OCI-LY7 (cell line): ENCODE data around the gene OTP.

Experiments used
- EZH2phosphoT487 ChIP-seq: fragments of 200-600 bp; sonication (generic); IDR thresholded peaks from 2 replicates; pipeline ENCODE4 v1.6.1; 2018; ENCODE audit warnings: low read depth, borderline replicate concordance, mild to moderate bottlenecking, mixed run types, antibody characterized with exemption, low read length, moderate library complexity, mixed read lengths
- TF ChIP-seq, protein P1 (sequence below): fragments of 200-600 bp; sonication (generic); conservative IDR thresholded peaks from 2 replicates; pipeline ENCODE4 v1.5.1; 2014; ENCODE audit warnings: mild to moderate bottlenecking, antibody characterized with exemption, low read length, moderate library complexity, mixed read lengths

DNA sequence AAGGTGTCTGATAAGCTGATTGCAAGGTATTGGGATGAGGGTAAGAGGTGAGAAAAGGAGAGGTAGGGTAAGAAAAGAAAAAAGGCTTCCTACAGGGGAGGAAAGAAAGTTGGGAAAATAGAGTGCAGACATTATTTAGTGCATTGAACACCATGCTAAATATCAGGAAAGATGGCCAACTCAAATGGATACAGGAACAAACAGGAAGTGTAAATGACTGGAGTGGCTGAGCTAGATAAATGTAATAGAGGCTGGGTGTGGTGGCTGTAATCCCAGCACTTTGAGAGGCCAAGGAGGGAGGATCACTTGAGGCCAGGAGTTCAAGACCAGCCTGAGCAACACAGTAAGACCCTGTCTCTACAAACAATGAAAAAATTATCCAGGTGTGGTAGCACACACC lies 32.2 kb downstream of the OTP start:
- TF ChIP-seq, protein P1, sequence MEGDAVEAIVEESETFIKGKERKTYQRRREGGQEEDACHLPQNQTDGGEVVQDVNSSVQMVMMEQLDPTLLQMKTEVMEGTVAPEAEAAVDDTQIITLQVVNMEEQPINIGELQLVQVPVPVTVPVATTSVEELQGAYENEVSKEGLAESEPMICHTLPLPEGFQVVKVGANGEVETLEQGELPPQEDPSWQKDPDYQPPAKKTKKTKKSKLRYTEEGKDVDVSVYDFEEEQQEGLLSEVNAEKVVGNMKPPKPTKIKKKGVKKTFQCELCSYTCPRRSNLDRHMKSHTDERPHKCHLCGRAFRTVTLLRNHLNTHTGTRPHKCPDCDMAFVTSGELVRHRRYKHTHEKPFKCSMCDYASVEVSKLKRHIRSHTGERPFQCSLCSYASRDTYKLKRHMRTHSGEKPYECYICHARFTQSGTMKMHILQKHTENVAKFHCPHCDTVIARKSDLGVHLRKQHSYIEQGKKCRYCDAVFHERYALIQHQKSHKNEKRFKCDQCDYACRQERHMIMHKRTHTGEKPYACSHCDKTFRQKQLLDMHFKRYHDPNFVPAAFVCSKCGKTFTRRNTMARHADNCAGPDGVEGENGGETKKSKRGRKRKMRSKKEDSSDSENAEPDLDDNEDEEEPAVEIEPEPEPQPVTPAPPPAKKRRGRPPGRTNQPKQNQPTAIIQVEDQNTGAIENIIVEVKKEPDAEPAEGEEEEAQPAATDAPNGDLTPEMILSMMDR: no peak
- no peak for TF ChIP-seq EZH2phosphoT487
